ENCODE measurements around the gene PTPRE. TPM values are rescaled to one million over a fixed set of nuclear protein-coding genes. Genes with fewer than 3 reads are reported as not detected.
"Not testable (repeated sequence)": the region's sequence is repeated elsewhere in the genome, so short reads cannot be mapped to it uniquely, and the experiment has no call there.

The PTPRE gene
- total and polyA plus RNA-seq, 7 donors = 0.48 to 4.5 (median 2.7) TPM

DNA sequence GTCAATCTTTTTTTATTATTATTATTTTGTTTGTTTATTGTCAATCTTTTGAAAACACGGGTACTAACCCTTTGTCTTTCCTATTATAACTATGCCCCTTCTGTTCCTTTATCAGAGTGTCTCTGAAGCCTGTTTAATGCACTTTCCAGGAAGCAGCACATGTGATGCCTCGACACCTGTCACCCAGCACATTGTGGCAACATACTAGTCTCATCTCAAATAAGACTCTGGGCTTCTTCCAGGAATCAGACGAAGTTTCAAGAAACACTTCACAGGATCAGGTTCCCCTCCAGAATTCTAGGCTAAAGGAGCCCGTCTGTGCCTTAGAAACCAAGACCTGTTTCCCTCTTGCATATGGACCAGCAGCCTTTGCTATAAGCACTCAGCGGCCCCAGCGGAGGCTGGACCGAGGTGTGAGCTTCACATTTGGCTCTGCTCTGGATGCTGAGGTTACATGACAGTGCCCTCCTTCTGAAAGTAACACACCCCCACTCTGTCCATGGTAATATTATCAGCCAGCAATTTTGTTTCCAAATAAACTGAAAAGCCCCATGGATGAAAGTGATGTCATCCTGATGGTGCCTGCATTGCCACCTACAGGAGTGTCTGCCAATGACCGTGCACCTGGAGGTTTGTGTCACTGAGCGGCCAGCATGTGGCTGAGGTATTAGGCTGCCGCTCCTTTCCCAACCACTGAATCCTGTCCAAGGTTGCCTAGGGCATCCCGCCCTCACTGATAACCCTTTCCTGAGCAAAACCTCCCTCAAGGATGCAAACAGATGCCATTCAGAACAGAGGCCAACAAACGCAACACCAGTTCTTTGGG is 181.2 kb downstream of the PTPRE start:
- TF ChIP-seq, protein P1, sequence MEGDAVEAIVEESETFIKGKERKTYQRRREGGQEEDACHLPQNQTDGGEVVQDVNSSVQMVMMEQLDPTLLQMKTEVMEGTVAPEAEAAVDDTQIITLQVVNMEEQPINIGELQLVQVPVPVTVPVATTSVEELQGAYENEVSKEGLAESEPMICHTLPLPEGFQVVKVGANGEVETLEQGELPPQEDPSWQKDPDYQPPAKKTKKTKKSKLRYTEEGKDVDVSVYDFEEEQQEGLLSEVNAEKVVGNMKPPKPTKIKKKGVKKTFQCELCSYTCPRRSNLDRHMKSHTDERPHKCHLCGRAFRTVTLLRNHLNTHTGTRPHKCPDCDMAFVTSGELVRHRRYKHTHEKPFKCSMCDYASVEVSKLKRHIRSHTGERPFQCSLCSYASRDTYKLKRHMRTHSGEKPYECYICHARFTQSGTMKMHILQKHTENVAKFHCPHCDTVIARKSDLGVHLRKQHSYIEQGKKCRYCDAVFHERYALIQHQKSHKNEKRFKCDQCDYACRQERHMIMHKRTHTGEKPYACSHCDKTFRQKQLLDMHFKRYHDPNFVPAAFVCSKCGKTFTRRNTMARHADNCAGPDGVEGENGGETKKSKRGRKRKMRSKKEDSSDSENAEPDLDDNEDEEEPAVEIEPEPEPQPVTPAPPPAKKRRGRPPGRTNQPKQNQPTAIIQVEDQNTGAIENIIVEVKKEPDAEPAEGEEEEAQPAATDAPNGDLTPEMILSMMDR (IDR thresholded peaks at IDR 0.05) = no peak
- Histone ChIP-seq H3K36me3 (ENCODE audit: insufficient read depth in 1 of 2, low read depth in 1 of 2) (peaks cover 0 to 4% of the 10 kb centered on the region in 2 donors), H3K4me3 (no peak overlapping the region), H3K4me1 (no peaks in the 10 kb centered on the region), H3K9me3 (no peaks in the 10 kb centered on the region), H3K27me3 (ENCODE audit: insufficient read depth in 3 of 3, low read length in 2 of 3) (peaks cover 0 to 14% (median 2%) of the 10 kb centered on the region in 3 donors), H3K27ac (no peak overlapping the region)
- ATAC-seq (no peak), DNase-seq (no peak)
- WGBS, 3 donors = 32 to 34% (median 32%) methylated on average over 12 of the region's 12 CpGs
- intact Hi-C loops (cut with DNase I) = no loop called here

DNA sequence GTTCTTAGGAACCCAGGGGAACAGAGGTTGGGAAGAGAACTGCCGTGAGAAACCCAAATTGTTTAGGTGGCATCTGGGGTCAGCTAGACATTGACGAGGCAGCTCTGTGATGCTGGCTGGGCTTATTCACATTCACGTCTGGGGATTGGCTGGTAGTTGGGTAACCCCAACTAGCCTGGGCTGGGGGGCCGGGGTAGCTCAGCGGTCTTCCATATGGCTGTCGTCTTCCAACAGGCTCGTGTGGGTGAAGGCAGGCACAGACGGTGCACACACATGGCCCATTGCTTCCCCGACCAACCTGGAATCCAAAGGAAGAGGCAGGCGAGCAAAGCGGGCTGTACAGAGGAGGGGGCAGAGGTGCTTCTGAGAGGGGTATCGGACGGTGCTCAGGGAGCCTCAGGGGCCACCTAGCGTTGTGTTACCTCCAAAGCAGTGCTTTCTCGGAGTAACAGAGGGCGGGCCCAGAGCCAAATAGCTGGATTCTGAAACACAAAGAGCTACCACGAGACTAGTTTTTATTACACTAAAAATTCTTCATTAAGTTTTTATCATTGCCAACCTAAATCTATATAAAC is 184.8 kb downstream of the PTPRE start:
- 75 to 80% (median 79%) methylated on average over 17 of the region's 17 CpGs for WGBS, 3 donors
- TF ChIP-seq, protein P1 (IDR thresholded peaks at IDR 0.05) = no peak
- DNase-seq (no peak), ATAC-seq (no peak)
- Histone ChIP-seq H3K9me3 (no peaks in the 10 kb centered on the region), H3K4me1 (no peaks in the 10 kb centered on the region), H3K36me3 (ENCODE audit: insufficient read depth in 1 of 2, low read depth in 1 of 2) (no peaks in the 10 kb centered on the region), H3K27me3 (ENCODE audit: insufficient read depth in 3 of 3, low read length in 2 of 3) (peaks cover 0 to 10% (median 2%) of the 10 kb centered on the region in 3 donors), H3K27ac (no peak overlapping the region), H3K4me3 (no peak overlapping the region)
- intact Hi-C loops (cut with DNase I) = no loop called here

DNA sequence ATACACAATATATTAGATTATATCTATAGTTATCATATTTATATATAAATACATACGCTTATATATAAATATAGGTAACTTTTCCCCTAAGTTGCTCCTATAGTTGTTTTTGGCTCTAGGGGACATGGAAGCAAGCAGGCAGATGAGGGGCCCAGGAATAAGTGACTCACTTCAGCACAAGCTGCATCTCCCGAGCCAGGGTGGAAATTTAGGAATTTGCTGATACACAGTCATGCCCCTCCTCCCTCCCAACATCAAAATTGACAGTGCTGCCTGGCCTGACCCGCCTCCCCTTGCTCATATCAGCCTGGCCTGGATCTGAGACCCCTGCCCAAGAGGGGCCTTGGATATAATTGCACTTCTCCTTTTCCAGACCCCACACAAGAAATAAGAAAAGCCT is 185.6 kb downstream of the PTPRE start:
- no peaks in the 10 kb centered on the region for H3K9me3 ChIP-seq
- no peaks in the 10 kb centered on the region for H3K4me1 ChIP-seq
- peaks cover 0 to 8% (median 2%) of the 10 kb centered on the region in 3 donors for H3K27me3 ChIP-seq (ENCODE audit: insufficient read depth in 3 of 3, low read length in 2 of 3)
- DNase-seq (no peak), ATAC-seq (no peak)
- TF ChIP-seq, protein P1 (IDR thresholded peaks at IDR 0.05) = no peak
- H3K4me3 ChIP-seq = no peak overlapping the region
- H3K36me3 ChIP-seq (ENCODE audit: insufficient read depth in 1 of 2, low read depth in 1 of 2) = no peaks in the 10 kb centered on the region
- WGBS, 3 donors = 76 to 82% (median 78%) methylated on average over 3 of the region's 3 CpGs
- intact Hi-C loops (cut with DNase I) = no loop called here
- H3K27ac ChIP-seq = no peak overlapping the region

DNA sequence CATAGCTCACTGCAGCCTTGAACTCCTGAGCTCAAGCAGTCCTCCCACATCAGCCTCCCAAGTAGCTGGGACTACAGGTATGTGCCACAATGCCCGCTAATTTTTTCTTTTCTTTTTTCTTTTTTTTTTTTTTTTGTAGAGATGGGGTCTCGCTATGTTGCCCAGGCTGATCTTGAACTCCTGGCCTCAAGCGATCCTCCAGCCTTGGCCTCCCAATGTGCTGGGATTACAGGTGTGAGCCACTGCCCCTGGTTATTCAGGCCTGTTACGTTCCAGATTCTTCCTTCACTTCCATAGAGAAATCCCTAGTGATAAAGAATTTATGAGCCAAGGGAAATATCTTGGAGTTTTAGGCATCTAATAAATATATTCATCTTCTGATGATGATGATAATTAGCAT is 187.7 kb downstream of the PTPRE start:
- H3K36me3 ChIP-seq (ENCODE audit: insufficient read depth in 1 of 2, low read depth in 1 of 2); H3K27me3 ChIP-seq (ENCODE audit: insufficient read depth in 3 of 3, low read length in 2 of 3); H3K27ac ChIP-seq; ATAC-seq; H3K4me3 ChIP-seq; H3K4me1 ChIP-seq; H3K9me3 ChIP-seq; DNase-seq; intact Hi-C loops (cut with DNase I): not testable (repeated sequence)
- 96 to 99% (median 97%) methylated on average over 4 of the region's 4 CpGs for WGBS, 3 donors

DNA sequence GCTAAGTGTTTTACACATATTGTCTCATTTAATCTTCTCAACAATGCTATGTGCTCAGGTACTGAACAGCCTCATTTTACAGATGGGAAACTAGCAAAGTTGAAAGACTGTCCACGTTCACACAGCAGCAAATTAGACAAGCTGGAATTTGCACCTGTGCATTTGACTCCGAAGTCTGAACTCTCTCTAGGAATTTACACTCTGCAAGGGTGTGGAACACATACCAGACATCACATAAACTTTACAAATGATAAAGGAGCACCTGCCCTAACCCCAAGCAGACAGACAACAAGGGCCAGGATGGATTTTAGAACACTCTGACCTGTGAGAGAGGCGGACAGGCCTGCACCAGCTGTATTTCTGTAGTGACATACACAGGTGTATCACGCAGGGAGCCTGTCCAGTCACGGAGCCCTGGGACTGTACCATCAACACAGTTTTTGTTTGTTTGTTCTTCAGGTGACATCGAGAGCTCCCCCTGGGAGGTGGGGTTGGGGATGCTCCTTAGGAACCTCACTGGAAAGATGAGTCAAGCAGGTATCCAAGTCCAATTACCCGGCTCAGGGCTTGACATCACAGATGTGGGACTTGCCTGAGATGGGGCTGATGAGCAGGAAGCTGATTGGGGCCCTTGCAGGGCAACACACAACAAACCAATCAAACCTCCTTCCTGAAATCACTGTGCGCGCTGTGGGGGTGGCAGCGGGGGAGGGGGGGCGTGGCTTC is 188.3 kb downstream of the PTPRE start:
- TF ChIP-seq, protein P1 (IDR thresholded peaks at IDR 0.05) = no peak
- WGBS, 3 donors = 76 to 84% (median 79%) methylated on average over 11 of the region's 11 CpGs
- DNase-seq (no peak), ATAC-seq (no peak)
- no peaks in the 10 kb centered on the region for H3K9me3 ChIP-seq
- H3K36me3 ChIP-seq (ENCODE audit: insufficient read depth in 1 of 2, low read depth in 1 of 2) = no peaks in the 10 kb centered on the region
- H3K4me1 ChIP-seq = no peaks in the 10 kb centered on the region
- intact Hi-C loops (cut with DNase I) = no loop called here
- peaks cover 0 to 2% (median 0%) of the 10 kb centered on the region in 3 donors for H3K27me3 ChIP-seq (ENCODE audit: insufficient read depth in 3 of 3, low read length in 2 of 3)
- no peak overlapping the region for H3K4me3 ChIP-seq
- H3K27ac ChIP-seq = no peak overlapping the region
